CD4-positive, alpha-beta T cell treated with Interleukin-4 for 1 hour (primary cell): ENCODE measurements around the gene INPP4A.

Experiments
- DNase-seq, 2 donors: peaks; one replicate each; pipeline ENCODE4 v3.0.0-alpha.2; 2020 to 2022

INPP4A gene

DNA sequence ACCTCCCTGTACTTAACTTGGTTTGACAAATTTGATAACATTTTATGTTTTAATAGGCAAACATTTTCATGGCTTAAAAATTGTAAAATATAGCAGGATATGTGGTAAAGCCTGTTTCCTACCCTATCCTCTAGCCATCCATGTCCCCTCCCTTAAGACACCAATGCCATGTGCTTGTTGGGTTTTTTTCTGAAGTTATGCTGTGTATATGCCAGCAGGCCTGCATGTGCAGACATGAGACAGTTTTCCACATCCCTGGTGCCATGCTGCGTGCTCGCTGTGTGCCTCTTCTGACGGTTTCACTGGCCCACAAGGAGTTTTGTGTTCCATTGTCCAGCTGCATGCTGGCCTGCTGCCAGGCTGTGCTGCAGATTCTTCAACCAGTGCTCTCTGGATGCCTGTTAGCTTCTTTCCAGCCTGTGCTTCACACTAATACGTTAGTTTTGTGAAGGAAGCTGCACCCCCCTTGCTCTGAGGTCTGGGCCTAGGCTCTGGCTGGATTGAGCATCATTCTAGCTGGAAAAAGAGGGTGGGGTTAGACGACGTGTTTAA is 16.9 kb downstream of the INPP4A start:
- DNase-seq = no peak

DNA sequence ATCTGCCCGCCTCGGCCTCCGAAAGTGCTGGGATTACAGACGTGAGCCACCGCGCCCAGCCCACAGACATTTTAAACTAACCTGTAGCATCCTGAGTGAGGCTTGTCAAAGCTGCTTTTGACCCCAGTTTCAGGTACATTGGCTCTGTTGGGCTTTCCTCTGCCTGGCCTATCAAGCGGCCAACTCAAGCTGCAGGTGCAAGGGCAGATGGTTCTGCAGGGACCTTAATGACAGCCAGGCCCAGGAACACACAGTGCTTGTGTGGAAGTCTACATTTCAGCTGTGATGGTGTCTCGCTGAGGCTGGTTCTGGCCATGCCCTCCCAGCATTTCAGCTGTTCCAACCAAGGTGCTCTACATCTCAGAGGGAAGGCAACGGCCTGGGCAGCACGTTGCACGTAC is 18.4 kb downstream of the INPP4A start:
- DNase-seq = no peak

DNA sequence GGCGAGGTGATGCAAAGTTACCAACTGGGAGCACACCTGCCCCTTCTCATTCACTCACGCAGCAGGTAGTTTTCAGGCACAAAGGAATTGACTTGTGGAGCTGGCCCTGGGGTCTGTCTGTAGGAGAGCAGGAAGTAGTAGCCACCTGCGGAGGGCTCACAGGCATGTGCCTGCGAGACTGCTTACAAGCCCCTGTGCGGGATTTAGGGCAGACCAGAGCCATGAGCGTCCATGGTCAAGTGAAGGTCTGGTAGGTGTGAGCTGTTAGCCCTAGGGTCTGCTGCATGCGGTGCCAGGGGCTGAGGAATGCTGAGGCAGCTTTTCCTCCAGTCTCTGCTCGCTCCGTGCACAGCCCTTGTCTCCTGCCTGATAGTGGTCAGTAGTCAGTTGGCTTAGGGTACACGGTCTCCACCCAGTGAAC is 18.9 kb downstream of the INPP4A start:
- no peak for DNase-seq

DNA sequence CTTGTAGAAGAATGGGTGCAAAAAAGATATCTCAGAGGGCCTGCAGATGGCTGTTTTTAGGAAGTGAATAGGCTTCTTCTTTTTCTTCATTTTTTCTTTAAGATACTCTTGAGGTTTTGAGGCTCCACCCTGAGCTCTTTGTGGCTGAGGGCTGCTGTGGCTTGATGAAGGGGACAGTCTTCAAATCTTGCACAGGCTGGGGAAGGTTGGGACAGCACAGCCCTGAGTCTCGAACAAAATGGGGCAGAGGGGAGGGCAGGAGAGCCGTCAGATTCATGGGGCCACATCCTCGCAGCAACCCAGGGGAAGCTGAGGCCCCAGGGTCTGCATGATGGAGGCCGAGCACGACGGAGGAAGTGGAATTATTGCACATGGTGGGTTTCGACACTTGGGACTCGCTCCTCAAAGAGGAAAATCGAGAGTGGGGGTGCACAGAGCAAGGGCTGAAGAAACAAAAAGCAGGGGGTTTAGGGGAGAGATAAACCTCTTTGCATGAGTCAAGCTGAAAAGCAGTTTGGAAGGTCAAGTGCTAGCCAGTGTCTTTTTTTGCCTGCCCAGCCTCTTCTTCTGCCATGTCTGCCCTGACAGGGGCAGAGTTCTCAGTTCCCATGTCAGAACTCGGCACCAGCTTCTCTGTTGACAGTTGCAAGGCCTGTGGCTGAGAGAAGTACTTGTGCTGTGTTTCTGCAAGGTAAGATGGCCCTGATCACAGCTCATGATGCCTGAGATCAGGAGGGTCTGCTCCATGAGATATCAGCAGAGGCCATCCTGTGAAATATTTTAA is 19.5 kb downstream of the INPP4A start:
- DNase-seq = peak; percentile 37 to 51

DNA sequence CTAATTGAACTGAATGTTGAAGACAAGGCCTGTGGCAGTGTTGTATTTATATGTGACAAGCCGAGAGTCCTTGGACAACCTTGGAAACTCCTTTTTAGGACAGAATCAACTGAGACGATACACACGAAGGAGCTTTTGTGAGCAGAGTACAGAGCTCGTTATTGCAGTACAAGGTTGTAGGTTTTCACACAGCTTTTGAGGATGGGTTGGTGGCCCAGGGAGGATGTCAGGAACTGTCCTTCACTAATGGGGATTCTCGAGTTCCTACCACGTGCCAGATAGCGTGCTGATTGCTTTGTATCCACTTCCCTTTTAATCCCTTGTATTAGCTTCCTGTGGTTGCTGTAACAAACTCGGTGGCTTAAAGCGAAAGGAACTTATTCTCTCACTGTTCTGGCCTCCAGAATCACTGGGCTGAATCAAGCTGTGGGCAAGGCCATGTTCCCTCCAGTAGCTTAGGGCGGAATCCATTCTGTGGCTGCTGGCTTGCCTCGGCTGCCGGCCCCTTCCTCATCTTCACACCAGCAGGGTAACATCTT is 20.2 kb downstream of the INPP4A start:
- peak; percentile 56 to 71 for DNase-seq

DNA sequence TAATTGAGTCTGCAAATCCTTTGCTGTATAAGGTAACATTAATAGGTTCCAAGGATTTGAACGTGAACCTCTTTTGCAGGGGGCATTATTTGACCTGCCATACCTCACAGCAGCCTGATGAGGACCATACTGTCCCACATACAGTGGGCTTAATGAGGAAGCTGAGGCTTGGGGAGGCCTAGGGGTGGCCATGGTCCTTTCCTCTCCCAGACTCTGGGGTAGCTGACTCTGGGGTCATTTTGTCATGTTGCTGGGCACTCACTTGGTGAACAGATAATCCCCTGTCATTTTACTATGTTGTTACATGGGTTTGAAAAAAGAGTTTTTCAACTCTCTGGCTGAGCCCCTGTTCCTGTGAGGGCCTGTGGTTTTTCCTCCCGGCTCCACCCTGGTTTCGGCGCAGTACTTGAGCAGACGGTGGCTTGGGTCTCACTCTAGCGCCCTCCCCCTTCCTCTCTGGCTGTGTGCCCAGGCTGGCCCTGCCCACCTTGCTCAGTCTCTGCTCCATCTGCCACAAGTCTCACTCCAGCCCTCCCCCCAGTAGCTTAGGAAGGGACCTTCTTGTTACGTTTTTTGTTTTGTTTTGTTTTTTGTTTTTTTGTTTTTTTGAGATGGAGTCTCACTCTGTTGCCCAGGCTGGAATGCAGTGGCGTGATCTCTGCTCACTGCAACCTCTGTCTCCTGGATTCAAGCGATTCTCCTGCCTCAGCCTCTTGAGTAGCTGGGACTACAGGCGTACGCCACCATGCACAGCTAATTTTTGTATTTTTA is 21.0 kb downstream of the INPP4A start:
- DNase-seq = peak; percentile 82 to 85

DNA sequence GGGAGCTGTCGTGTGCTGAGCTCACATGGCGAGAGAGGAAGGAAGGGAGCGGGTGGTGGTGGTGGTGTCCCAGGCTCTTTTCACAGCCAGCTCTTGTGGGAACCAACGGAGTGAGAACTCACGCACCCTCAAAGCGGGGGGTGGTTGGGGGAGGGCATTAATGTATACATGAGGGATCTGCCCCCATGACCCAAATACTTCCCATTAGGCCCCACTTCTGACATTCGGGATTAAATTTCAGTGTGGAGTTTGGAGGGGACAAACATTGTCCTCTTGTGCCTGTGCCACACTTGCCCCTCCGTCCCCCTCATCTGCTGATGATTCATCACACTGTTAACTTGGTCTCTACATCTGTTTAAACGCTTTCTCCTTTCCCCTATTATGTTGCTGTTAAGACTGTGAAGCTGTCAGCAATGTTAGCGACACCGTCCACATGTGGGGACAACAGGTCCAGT is 22.5 kb downstream of the INPP4A start:
- DNase-seq = peak; percentile 28 to 39

DNA sequence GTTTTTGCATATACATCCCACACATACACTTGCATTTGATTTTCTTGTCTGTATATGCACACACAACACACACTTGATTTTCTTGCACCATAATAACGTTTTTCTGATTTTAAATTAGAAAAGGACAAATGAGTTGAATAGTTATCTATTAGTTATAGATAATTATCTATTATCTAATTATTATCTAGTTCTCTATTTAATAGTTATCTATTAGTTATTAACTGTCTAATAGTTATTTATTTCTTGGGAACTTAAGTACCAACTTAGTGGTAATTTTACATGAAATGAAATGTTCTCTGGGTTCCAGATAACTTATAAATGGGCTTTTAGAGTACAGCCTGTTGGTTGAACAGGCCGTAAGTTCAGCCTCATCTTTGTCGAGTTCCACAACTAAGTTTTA is 23.0 kb downstream of the INPP4A start:
- DNase-seq = no peak

DNA sequence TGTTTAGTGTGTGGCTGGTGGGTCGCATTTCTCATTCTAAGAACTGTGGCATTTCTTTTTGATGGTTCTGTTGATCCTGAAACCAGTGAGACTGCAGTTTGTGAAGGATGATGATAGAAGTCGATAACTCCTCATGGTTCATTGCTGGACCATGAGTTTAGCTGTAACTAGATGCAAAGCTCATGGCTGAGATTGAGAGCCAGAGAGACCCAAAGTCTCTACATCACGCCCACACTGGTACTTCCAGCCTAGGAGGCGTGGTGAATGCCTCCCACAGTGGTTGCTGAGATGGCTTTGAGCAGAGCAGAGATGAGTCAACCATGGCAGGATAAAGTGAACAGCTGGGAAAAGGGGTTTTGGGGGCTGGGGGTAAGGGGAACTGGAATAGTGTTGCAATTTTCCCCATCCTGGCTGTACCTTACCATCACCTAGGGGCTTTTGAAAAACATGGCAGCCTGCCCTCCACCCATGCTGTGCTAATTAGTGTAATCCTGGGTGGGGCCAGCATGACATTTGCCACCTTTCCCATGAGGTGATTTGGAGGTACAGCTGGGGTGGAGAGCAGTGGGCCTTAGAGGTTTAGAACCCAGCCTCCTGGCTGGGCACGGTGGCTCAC is 24.1 kb downstream of the INPP4A start:
- no peak for DNase-seq

DNA sequence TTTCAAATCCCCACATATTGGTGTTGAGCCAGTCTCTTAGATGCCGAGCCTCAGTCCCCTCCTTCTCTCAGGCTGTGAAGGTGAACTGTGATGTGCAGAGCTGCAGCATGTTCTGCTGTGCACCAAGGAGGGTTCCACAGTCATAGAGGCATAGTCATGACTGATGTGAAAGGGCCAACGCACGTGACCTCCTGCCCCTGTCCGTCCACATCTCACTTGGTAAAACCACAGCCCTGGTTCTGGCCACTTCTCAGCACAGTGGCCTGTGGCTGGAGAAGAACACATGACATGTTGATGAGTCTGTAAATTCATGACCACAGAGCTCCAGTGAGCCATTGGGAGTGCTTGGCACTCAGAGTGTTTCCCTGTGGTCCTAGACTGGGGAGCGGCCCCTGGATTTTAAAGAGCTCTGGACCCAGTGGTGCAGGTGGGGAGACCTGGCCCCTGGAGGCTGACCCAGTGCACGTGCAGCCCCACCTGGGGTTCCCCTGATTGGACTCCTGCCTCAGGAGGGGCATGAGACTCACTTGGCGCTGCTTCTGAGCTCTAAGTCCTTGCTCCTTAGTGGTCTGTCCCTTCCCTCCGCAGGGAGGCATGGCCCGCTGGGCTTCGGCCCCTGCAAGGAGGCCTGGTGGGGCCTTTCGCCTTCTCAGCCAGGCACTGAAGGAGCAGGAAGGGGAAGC is 25.3 kb downstream of the INPP4A start:
- no peak for DNase-seq

DNA sequence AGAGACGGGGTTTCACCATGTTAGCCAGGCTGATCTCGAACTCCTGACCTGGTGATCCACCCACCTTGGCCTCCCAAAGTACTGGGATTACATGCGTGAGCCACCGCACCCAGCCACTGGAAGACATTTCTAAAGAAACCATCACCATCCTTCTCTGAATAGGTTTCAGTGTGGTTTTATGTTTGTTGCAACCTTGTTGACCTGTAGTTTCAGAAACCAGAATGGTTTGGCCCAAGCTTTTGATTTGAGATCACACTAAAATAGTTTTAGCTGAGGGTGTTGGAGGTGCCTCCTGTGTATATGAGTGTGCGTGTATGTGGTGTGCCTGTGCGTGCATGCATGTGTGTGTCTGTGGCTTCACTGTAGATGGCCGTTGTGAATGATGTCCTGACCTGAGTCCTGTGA is 26.2 kb downstream of the INPP4A start:
- DNase-seq = no peak

DNA sequence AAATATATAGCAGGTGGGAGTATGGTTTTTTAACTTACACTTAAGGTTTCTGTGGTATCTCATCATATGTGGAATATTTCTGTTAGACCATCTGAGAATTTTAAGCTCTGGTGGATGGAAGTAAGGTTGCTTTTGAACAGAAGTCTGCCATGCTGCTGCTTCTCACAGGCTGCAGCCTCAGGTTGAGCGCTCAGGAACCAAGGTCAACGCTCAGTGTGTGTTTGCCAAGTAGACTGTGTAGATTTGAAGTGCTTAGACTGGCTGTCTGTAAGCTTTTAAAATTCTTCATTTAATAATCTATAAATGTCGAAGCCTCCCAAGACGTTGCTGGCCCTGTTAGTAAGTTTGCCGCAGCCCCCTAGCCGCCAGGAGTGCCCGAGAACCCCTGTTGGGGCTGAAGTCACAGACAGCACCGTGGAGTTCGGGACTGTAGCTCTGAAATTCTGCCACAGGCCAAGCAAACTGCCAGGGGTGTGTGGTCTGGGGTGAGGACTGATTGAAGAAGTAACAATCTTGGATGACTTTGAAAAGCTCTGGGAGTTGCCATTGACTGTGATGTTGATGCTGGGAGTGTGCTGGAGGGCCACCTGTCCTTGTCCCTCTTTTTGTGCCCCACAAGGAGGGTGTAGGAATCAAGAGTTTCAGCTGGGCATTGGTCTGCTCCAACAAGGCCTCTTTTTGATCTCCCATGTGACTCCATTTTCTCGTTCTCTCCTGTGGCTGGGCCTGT is 26.9 kb downstream of the INPP4A start:
- DNase-seq = no peak

DNA sequence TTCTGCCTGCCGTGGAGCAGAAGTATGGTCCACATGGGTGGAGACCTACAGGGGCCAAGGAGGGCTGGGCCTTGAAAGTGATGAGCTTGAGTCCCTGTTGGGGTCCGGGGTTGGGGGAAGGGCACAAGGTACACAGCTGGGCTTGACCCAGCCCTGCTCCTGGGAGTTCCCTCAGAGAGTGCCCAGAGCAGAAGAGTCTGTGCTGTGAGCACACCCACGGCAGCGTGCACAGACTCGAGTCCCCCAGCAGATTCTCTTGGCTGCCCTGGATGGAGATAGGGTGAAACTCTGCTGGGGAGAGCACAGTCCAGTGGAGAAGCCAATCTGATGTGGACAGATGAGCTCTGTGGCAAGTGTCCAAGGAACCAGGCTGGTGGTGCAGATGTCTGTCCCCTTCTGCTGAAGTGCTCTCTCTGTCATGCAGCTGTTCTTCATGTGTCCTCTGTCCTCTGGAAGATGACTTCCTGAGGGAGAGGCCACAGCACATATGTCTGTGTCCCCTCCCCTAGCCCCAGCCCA is 27.5 kb downstream of the INPP4A start:
- DNase-seq = no peak

DNA sequence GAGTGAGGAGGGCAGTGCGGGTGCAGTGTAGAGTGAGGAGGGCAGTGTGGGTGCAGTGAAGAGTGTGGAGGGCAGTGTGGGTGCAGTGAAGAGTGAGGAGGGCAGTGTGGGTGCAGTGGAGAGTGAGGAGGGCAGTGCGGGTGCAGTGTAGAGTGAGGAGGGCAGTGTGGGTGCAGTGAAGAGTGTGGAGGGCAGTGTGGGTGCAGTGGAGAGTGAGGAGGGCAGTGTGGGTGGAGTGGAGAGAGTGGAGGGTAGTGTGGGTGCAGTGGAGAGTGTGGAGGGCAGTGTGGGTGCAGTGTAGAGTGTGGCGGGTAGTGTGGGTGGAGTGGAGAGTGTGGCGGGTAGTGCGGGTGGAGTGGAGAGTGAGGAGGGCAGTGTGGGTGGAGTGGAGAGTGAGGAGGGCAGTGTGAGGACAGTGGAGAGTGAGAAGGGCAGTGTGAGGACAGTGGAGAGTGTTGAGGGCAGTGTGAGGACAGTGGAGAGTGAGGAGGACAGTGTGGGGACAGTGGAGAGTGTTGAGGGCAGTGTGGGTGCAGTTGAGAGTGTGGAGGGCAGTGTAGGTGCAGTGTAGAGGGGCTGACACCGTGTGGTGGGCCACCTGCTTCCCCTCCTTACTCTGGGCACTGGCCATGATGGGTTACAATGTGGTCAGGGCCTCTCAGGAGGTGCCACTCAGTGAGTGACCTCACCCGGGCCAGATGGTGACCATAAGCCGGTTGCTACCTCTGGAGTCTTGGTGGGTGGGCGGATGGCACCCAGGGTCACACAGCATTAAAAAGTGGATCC is 28.5 kb downstream of the INPP4A start:
- DNase-seq = no peak

DNA sequence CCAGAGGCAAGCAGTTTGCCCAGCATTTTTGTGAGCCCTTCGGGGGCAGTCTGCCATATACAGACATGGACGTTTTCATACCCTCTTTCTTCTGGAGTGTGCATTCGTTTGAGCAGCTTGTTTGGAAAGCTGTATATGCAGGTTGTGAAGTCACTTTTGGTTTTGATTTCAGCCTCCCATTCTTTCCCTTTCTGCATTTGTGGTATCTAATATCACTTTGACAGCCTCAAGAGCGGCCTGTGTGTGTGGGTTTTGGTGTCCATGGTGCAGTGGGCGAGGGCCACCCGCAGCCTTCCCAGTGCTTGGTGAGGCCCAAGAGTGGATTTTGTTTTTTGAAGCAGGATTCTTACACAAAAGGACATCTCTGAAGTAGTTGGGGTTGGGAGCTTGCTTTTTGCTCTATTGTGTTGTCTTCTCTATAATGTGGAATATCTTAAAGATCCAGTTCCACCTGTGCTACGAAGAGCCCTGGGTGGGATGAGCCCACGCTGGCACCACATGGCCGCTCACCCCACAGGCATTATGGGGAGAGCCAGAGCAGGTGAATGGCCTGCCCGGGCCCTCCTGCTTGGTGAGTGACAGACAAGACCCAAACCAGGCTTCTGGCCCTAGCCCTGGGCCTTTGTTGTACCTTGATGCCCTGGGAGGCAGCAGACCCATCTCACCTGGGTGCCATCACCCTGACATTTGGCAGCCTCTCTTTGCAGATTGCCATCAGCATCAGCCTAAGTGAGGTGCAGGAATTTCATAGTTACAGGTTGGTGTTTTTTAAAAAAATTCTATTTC is 29.5 kb downstream of the INPP4A start:
- peak in 1 of 2 donors; percentile 51 for DNase-seq

DNA sequence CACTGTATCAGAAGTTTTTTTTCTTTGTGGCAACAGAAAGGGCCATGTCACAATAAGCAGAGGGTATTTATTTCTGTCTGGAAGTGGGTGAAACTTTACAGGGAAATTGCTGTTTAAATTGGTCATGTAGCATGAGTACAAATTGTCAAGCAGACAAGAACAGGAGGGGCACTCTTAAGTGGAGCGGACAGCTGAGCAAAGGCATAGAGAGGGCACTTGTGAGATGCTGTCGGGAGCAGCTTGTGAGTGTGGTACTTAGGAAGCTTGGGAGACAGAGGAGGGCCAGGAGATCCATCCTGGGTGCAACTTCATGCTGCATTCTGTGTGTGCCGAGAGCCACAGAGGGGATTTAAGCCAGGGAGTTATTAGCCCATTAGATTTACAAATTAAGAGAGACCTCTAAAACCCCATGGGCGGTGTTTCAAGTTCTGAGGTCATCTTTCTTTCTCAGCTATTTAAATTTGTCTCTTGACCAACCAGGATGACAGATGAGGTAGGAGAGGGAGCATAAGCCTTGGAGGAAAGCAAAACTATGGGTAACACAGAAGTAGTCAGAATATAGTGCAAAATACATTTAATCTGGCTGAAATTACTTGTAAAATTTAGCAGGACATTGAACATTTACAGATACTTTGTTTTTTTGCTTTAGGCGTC is 30.4 kb downstream of the INPP4A start:
- DNase-seq = no peak

DNA sequence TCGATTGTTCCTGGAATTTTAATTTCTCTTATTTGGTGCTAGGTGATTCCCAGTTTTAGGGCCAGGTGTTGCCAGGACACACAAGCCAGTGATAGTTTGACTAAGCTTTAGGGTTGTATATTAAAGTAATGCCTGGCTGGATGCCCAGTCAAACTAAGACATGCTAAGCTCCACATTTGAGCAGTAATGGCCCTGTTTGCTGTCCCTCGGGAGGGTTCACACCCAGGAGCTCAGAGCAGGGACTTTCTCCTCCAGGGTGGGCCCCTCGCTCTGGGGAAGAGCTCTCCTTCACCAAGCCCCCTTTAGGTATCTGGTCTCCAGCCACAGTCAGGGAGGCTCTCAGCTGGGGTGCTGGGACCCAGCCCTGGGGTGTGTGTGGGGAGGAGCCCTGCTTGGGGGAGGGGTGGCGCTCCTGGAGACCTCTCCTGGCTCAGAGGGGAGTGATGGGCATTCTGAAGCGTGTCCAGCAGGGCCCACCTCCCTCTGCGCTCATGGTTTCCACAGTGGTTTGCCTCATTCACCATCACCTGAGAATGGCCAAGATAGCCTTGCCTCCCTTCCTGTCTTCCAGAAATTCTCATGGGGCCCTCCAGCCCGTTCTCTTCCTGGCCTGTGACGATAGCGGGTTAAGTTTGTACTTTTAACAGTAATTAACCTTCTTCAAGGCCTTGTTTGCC is 31.7 kb downstream of the INPP4A start:
- DNase-seq = no peak

DNA sequence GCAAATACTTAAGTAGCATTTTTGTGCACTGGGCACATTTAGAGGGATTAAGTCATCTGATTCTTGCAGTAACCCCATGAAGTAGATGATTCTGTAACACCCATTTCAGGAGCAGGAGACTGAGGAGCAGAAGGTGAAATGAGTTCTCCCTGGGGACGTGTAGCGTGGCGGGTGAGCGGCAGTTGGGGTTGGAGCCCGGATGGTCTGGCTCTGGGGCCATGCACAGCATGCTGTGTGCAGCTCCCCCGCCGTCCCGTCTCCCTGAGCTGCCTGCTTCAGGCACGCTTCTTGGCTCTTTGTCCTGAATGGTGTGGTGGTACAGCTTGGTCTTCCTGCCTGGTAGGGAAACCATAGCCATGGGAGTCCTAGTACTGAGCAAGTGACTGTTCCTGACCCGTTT is 32.4 kb downstream of the INPP4A start:
- DNase-seq = no peak

DNA sequence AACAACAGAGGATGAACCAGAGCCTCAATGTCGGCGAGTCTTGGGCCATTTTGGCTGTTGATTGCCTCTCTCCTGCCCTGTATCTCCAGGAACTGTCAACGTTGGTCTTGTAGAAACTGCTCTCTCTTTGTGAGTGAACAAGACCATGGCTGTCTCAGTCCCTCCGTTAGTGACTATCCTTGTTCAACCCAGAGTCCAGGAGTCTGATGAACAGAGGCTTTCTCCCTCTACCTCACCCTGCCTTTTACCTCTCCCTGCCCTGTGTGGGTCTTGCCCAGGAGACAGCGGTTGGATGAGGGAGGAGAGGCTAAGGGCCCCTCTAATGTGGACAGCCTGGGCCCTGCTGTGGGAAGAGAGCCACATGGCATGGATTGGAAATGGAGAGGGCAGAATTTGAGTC is 32.8 kb downstream of the INPP4A start:
- DNase-seq = no peak
